GM21447 (cell line): ENCODE results near the gene AVL9.
"Not testable (repeated sequence)": the region's sequence is repeated elsewhere in the genome, so short reads cannot be mapped to it uniquely, and the experiment has no call there.

ENCODE experiments used
- ATAC-seq: cut with Tn5 transposase; IDR thresholded peaks from one replicate; pipeline ENCODE4 v1.9.1; 2021; ENCODE audit not compliant: unreplicated experiment

The AVL9 gene

GRCh38 chr7:32494946-32495297 lies 367 bp upstream of the AVL9 start:
- ATAC-seq = peak; percentile 5

- ATAC-seq = no peak
Observed at GRCh38 chr7:32496052-32496813, 944 bp downstream of the AVL9 start.

DNA sequence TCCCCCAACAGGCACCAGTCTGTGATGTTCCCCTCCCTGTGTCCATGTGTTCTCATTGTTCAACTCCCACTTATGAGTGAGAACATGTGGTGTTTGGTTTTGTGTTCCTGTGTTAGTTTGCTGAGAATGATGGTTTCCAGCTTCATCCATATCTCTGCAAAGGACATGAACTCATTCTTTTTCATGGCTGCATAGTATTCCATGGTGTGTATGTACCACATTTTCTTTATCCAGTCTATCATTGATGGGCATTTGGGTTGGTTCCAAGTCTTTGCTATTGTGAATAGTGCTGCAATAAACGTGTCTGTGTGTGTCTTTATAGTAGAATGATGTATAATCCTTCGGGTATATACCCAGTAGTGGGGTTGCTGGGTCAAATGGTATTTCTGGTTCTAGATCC lies 4.5 kb downstream of the AVL9 start:
- not testable (repeated sequence) for ATAC-seq

- not testable (repeated sequence) for ATAC-seq
Observed at GRCh38 chr7:32500216-32500615, 4.9 kb downstream of the AVL9 start.

DNA sequence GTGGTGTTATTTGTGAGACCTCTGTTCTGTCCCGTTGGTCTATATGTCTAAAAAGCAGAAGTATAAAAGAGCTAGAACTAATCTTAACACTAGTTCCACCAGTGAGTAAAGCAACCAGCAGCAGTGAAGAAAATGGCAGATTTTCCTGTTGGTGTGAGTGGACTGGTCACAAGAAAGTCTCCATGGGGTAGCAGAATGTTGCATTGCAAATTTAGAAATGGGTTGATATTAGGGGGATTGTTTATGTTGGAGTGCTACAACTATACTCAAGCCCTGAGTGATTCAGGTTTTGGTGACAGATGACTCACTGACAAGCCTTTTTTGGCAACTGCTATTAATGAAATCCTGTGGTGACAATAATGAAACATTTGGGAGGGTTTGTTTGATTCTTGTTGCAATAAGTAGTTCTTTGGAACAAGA lies 5.6 kb downstream of the AVL9 start:
- peak; percentile 55 for ATAC-seq

GRCh38 chr7:32501522-32501921 lies 6.2 kb downstream of the AVL9 start:
- ATAC-seq = no peak

GRCh38 chr7:32502728-32503127 lies 7.4 kb downstream of the AVL9 start:
- ATAC-seq = no peak

- ATAC-seq = peak; percentile 78
Observed at GRCh38 chr7:32506266-32507054, 11.2 kb downstream of the AVL9 start.

- no peak for ATAC-seq
Observed at GRCh38 chr7:32507414-32507813, 12.1 kb downstream of the AVL9 start.

DNA sequence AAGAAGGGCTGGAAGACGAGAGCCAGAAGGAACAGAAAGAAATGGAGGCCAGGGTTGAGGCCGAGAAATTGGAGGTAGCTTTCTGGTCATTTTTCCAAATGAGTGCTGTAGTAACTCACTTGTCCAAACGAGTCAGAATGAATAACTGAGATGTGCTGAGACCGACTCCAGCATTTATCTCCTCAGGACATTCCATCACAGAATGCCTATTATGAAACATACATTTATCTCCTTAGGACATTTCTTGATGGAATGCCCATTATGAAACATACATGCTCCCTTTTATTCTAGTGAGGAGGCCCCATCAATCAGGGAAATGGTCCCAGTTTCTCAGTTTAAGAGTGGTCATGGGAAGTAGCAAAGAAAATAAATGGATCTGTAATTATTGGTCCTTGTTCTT lies 16.5 kb downstream of the AVL9 start:
- no peak for ATAC-seq

GRCh38 chr7:32513210-32513609 lies 17.9 kb downstream of the AVL9 start:
- no peak for ATAC-seq

- ATAC-seq = peak; percentile 78
Observed at GRCh38 chr7:32515890-32516550, 20.7 kb downstream of the AVL9 start.

DNA sequence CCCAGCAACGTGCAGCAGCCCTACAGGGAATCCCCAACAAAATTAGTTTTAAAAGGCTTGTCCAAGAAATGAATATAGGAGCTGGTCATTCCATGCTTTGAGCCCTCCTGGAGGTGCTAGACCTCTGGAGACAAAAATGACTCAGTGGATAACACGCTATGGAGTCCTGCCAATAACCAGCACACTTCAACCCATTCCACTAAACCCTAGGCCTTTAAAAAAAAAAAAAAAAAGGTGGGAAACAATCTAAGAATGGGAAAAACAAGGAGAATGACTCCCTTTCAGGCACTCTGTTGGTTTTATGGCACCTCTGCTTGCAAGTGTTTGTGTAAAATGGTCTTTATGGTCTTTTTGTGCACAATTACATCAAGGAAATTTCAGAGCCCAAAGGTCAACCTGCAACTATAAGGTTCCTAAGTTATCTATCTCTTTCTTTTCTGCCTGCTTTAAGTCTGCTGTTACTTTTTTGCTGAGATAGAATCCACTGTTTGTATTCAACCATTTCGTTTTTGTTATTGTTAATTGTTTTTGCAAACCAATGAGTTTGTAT lies 21.3 kb downstream of the AVL9 start:
- no peak for ATAC-seq

DNA sequence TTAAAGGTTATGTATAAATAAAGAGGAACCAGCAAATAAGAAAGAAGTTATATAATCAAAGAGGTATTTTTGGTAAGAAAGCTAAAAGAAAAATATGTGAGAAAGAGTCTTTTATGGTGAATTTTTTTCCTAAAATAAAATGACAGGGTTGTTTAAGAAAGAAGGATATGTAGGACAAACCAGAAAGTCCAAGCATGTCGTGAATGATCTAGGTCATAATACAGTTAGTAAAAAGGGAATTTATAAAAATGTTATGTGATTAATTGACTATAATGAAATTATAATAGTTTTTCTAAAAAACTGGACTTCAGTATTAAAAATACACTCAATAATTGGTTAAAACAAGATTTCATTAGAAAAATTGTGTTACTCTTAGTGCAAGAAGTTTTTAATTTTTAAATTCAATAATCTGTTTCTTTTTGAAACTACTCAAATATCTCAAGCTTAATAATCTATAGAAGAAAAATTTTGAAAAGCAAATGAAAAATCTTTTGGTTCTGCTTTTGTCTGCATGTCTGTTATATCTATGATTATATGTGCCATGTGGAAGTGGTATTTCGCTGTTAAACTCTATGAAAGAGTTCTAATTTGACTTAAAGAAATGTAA lies 23.3 kb downstream of the AVL9 start:
- ATAC-seq = no peak

GRCh38 chr7:32519763-32520162 lies 24.5 kb downstream of the AVL9 start:
- ATAC-seq = no peak

- ATAC-seq = no peak
Observed at GRCh38 chr7:32522746-32523530, 27.6 kb downstream of the AVL9 start.

GRCh38 chr7:32524631-32525030 lies 29.3 kb downstream of the AVL9 start:
- no peak for ATAC-seq

DNA sequence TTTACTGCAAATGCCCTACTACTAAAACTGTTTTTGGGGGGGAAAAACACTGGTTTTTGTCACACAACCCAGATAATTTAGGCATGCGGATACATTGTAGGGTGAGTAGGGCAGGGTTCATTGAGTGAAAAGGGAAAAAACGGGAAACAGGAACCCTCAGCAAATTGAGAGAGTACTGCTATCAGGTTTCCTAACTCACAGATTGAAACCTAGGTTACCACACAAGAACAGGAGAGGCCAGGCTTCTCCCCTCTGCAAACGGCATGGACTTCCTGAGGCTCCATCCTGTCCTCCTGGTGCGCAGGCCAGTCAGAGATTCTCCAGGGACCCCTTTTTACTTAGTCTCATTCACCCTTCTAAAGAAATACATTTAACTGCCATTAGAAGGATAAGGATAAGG lies 30.6 kb downstream of the AVL9 start:
- no peak for ATAC-seq

GRCh38 chr7:32531402-32531801 lies 36.1 kb downstream of the AVL9 start:
- no peak for ATAC-seq

- no peak for ATAC-seq
Observed at GRCh38 chr7:32532086-32532485, 36.8 kb downstream of the AVL9 start.
